Measurements from ENCODE around the gene TSPAN10.

Gene TSPAN10

GRCh38 chr17:81644976-81645952 lies 8.3 kb downstream of the TSPAN10 start:
- Mint-ChIP-seq H3K36me3 (ENCODE audit: low read depth) (no peaks in the 10 kb centered on the region), H3K27me3 (peaks cover 54% of the 10 kb centered on the region), H3K27ac (peak overlapping the region; percentile 16), H3K9me3 (no peaks in the 10 kb centered on the region), H3K4me1 (ENCODE audit: low read depth) (peaks cover 7% of the 10 kb centered on the region), H3K4me3 (no peak overlapping the region)
- intact Hi-C loops (cut with micrococcal nuclease) = no loop called here

- Mint-ChIP-seq H3K4me3 (no peak overlapping the region), H3K27ac (no peak overlapping the region), H3K36me3 (ENCODE audit: low read depth) (no peaks in the 10 kb centered on the region), H3K9me3 (no peaks in the 10 kb centered on the region), H3K4me1 (ENCODE audit: low read depth) (peaks cover 7% of the 10 kb centered on the region), H3K27me3 (peaks cover 50% of the 10 kb centered on the region)
- intact Hi-C loops (cut with micrococcal nuclease) = no loop called here
Measured at GRCh38 chr17:81646869-81647600, 10.0 kb downstream of the TSPAN10 start.

GRCh38 chr17:81647640-81648012 lies 10.6 kb downstream of the TSPAN10 start:
- Mint-ChIP-seq H3K4me1 (ENCODE audit: low read depth) (peaks cover 7% of the 10 kb centered on the region), H3K27ac (no peak overlapping the region), H3K4me3 (no peak overlapping the region), H3K9me3 (no peaks in the 10 kb centered on the region), H3K27me3 (peaks cover 50% of the 10 kb centered on the region), H3K36me3 (ENCODE audit: low read depth) (no peaks in the 10 kb centered on the region)
- intact Hi-C loops (cut with micrococcal nuclease) = no loop called here

- Mint-ChIP-seq H3K4me1 (ENCODE audit: low read depth) (peaks cover 11% of the 10 kb centered on the region), H3K4me3 (no peak overlapping the region), H3K36me3 (ENCODE audit: low read depth) (no peaks in the 10 kb centered on the region), H3K27me3 (peaks cover 52% of the 10 kb centered on the region), H3K9me3 (no peaks in the 10 kb centered on the region), H3K27ac (no peak overlapping the region)
- intact Hi-C loops (cut with micrococcal nuclease) = no loop called here
Measured at GRCh38 chr17:81648013-81648706, 11.2 kb downstream of the TSPAN10 start.

- intact Hi-C loops (cut with micrococcal nuclease) = no loop called here
- Mint-ChIP-seq H3K9me3 (no peaks in the 10 kb centered on the region), H3K27ac (no peak overlapping the region), H3K36me3 (ENCODE audit: low read depth) (no peaks in the 10 kb centered on the region), H3K4me3 (no peak overlapping the region), H3K27me3 (peaks cover 57% of the 10 kb centered on the region), H3K4me1 (ENCODE audit: low read depth) (peaks cover 16% of the 10 kb centered on the region)
Measured at GRCh38 chr17:81648707-81649085, 11.7 kb downstream of the TSPAN10 start.

- Mint-ChIP-seq H3K27me3 (peaks cover 54% of the 10 kb centered on the region), H3K9me3 (no peaks in the 10 kb centered on the region), H3K27ac (no peak overlapping the region)
Measured at GRCh38 chr17:81650951-81651350, 14.0 kb downstream of the TSPAN10 start.

GRCh38 chr17:81651692-81652091 lies 14.7 kb downstream of the TSPAN10 start:
- H3K27ac Mint-ChIP-seq = no peak overlapping the region
- intact Hi-C loops (cut with micrococcal nuclease) = no loop called here
- no peaks in the 10 kb centered on the region for H3K36me3 Mint-ChIP-seq (ENCODE audit: low read depth)
- H3K9me3 Mint-ChIP-seq = no peaks in the 10 kb centered on the region
- peaks cover 46% of the 10 kb centered on the region for H3K27me3 Mint-ChIP-seq
- no peak overlapping the region for H3K4me3 Mint-ChIP-seq
- H3K4me1 Mint-ChIP-seq (ENCODE audit: low read depth) = peaks cover 35% of the 10 kb centered on the region

More at GRCh38 chr17:81650951-81651350, 14.0 kb downstream of the TSPAN10 start:
- intact Hi-C loops (cut with micrococcal nuclease) = no loop called here
- H3K4me1 Mint-ChIP-seq (ENCODE audit: low read depth) = peaks cover 27% of the 10 kb centered on the region
- no peaks in the 10 kb centered on the region for H3K36me3 Mint-ChIP-seq (ENCODE audit: low read depth)
- H3K4me3 Mint-ChIP-seq = no peak overlapping the region

GRCh38 chr17:81652906-81653771 lies 16.1 kb downstream of the TSPAN10 start:
- Mint-ChIP-seq H3K4me3 (peak overlapping the region; percentile 70), H3K4me1 (ENCODE audit: low read depth) (peaks cover 44% of the 10 kb centered on the region), H3K27ac (peak overlapping the region; percentile 77), H3K27me3 (peaks cover 34% of the 10 kb centered on the region), H3K9me3 (no peaks in the 10 kb centered on the region), H3K36me3 (ENCODE audit: low read depth) (no peaks in the 10 kb centered on the region)
- intact Hi-C loops (cut with micrococcal nuclease) = no loop called here

- Mint-ChIP-seq H3K27me3 (peaks cover 16% of the 10 kb centered on the region), H3K9me3 (no peaks in the 10 kb centered on the region), H3K4me1 (ENCODE audit: low read depth) (peaks cover 44% of the 10 kb centered on the region), H3K4me3 (no peak overlapping the region), H3K27ac (peak overlapping the region; percentile 69), H3K36me3 (ENCODE audit: low read depth) (no peaks in the 10 kb centered on the region)
- intact Hi-C loops (cut with micrococcal nuclease) = no loop called here
Measured at GRCh38 chr17:81655378-81656117, 18.6 kb downstream of the TSPAN10 start.

- Mint-ChIP-seq H3K27ac (peak within 1 kb of the TSS; percentile 69), H3K27me3 (peaks cover 16% of the 10 kb centered on the region), H3K9me3 (no peaks in the 10 kb centered on the region), H3K36me3 (ENCODE audit: low read depth) (no peaks in the 10 kb centered on the region), H3K4me1 (ENCODE audit: low read depth) (peaks cover 44% of the 10 kb centered on the region), H3K4me3 (no peak within 1 kb of the TSS)
- intact Hi-C loops (cut with micrococcal nuclease) = no loop called here
Measured at GRCh38 chr17:81656118-81656743, 19.2 kb downstream of the TSPAN10 start, which contains the start of gene PDE6G. PDE6G (minus strand) TSS chr17:81656542; CDS start chr17:81653305, 3,237 bp downstream.

- Mint-ChIP-seq H3K4me1 (ENCODE audit: low read depth) (peaks cover 44% of the 10 kb centered on the region), H3K27me3 (peaks cover 16% of the 10 kb centered on the region), H3K9me3 (no peaks in the 10 kb centered on the region), H3K36me3 (ENCODE audit: low read depth) (no peaks in the 10 kb centered on the region), H3K27ac (peak overlapping the region; percentile 69), H3K4me3 (no peak overlapping the region)
- intact Hi-C loops (cut with micrococcal nuclease) = no loop called here
Measured at GRCh38 chr17:81656835-81657234, 19.8 kb downstream of the TSPAN10 start.

- H3K36me3 Mint-ChIP-seq (ENCODE audit: low read depth) = peaks cover 2% of the 10 kb centered on the region
- no peak overlapping the region for H3K4me3 Mint-ChIP-seq
- peaks cover 6% of the 10 kb centered on the region for H3K27me3 Mint-ChIP-seq
- intact Hi-C loops (cut with micrococcal nuclease) = no loop called here
- no peak overlapping the region for H3K27ac Mint-ChIP-seq
- H3K9me3 Mint-ChIP-seq = no peaks in the 10 kb centered on the region
- H3K4me1 Mint-ChIP-seq (ENCODE audit: low read depth) = peaks cover 31% of the 10 kb centered on the region
Measured at GRCh38 chr17:81659038-81659437, 22.0 kb downstream of the TSPAN10 start.
